Stomach (tissue), 9 donors: ENCODE measurements around the gene DDI2. TPM values are rescaled to one million over a fixed set of nuclear protein-coding genes. Genes with fewer than 3 reads are reported as not detected.

Experiments used
- DNase-seq, 2 donors: peaks; one replicate each; pipeline versions ENCODE4 v3.0.0 to v3.0.0-alpha.2; 2013 to 2019
- H3K27ac ChIP-seq, 5 donors: fragments of 200-600 bp in 4 of 5; sonication (generic) in 4 of 5; one replicate each; pipeline ENCODE4 v1.5.1; 2013 to 2019; ENCODE audit warnings: mild to moderate bottlenecking in 1 of 5, moderate library complexity in 1 of 5
- H3K27me3 ChIP-seq, 3 donors: fragments of 200-600 bp; sonication (generic); one replicate each; pipeline ENCODE4 v1.5.1; 2017 to 2019; ENCODE audit warnings: mixed run types in 1 of 3
- H3K36me3 ChIP-seq, 4 donors: fragments of 200-600 bp; sonication (generic); 1 replicate in 3 of 4; 2 replicates in 1 of 4; pipeline ENCODE4 v1.5.1; 2016 to 2019
- H3K4me1 ChIP-seq, 4 donors: fragments of 200-600 bp; sonication (generic); one replicate each; pipeline ENCODE4 v1.5.1; 2016 to 2019
- H3K4me3 ChIP-seq, 4 donors: fragments of 200-600 bp; sonication (generic) in 3 of 4; one replicate each; pipeline ENCODE4 v1.5.1; 2016 to 2019; ENCODE audit warnings: mild to moderate bottlenecking in 1 of 4
- H3K9me3 ChIP-seq, 4 donors: fragments of 200-600 bp; sonication (generic); one replicate each; pipeline ENCODE4 v1.5.1; 2016 to 2019
- CTCF ChIP-seq, 7 experiments: fragments of 450-650 bp in 4 of 7; fragments of 200-600 bp in 3 of 7; sonication (generic) in 3 of 7; IDR thresholded peaks; one replicate each; pipeline ENCODE4 v1.5.1; 2016 to 2019; ENCODE audit warnings: antibody characterized with exemption in 7 of 7, control low read depth in 2 of 7, mild to moderate bottlenecking in 1 of 7
- EP300 ChIP-seq: sonication (generic); formaldehyde crosslinking; IDR thresholded peaks from one replicate; pipeline ENCODE4 v1.6.1; 2017; ENCODE audit warnings: antibody characterized with exemption
- POLR2A ChIP-seq, 4 donors: fragments of 450-650 bp; IDR thresholded peaks; one replicate each; pipeline ENCODE4 v1.6.1; 2016; ENCODE audit warnings: antibody characterized with exemption in 4 of 4, control low read depth in 2 of 4, mild to moderate bottlenecking in 1 of 4, moderate library complexity in 1 of 4
- POLR2AphosphoS5 ChIP-seq, 3 donors: sonication (generic); formaldehyde crosslinking; IDR thresholded peaks; one replicate each; pipeline ENCODE4 v1.6.1; 2016; ENCODE audit warnings: antibody characterized with exemption in 3 of 3
- WGBS, 5 donors: extraction: QIAGEN DNeasy Blood & Tissue Kit in 3 of 5; methylation state at CpG; one replicate each; pipeline versions ENCODE4 v1.1.5 to v1.1.7; 2013 to 2018; 5-methylcytosine and 5-hydroxymethylcytosine counted together
- intact Hi-C: fragments of 100-400 bp; cut with DNase I; formaldehyde crosslinking; loops from one replicate; pipeline ENCODE4 v1.15.1; 2023; ENCODE audit warnings: low total_unique reads
- polyA plus RNA-seq, 3 donors: library from polyadenylated mRNA; stranded (reverse); fragments of 200-250 nt; gene quantifications; one replicate each; pipeline ENCODE4 v1.2.3, GENCODE V29; 2013
- total RNA-seq, 5 donors: library from RNA; depleted of rRNA; stranded (reverse); fragments of >200 nt; gene quantifications; one replicate each; pipeline versions ENCODE4 v1.1.0 to v1.2.3, GENCODE V29; 2014 to 2016
- donor health status: healthy with polysubstance abuse.
- donor health status: Bipolar disorder and iron deficiency.
- donor health status: healthy.

DDI2 gene
- total and polyA plus RNA-seq, 8 donors: 3.1 to 261 (median 16.6) TPM

GRCh38 chr1:15584489-15585363 lies 32.5 kb upstream of the DDI2 start, which contains the start of gene AGMAT:
Gene AGMAT, minus strand, starts transcription at chr1:15585051. Its CDS starts 84 bp downstream, at chr1:15584967.
- Histone ChIP-seq H3K27me3 (peaks cover 0 to 13% (median 0%) of the 10 kb centered on the region in 3 donors), H3K4me3 (peak within 1 kb of the TSS; percentile 44 to 68 (median 60)), H3K4me1 (peaks cover 7 to 16% (median 14%) of the 10 kb centered on the region in 4 donors), H3K27ac (peak within 1 kb of the TSS in 3 of 5 donors; percentile 10 to 61 (median 54)), H3K9me3 (no peaks in the 10 kb centered on the region), H3K36me3 (no peaks in the 10 kb centered on the region)
- WGBS, 5 donors: 2 to 3% (median 3%) methylated on average over 10 to 68 of the region's 68 CpGs
- TF ChIP-seq CTCF (IDR thresholded peaks at IDR 0.05) (peak in 1 of 7 experiments; percentile 26), POLR2AphosphoS5 (IDR thresholded peaks at IDR 0.05) (no peak), EP300 (no peak), POLR2A (IDR thresholded peaks at IDR 0.05) (no peak)
- intact Hi-C loops: no loop called here
- peak; percentile 43 to 77 for DNase-seq

GRCh38 chr1:15592285-15592684 lies 25.0 kb upstream of the DDI2 start:
- peaks cover 0 to 3% (median 0%) of the 10 kb centered on the region in 4 donors for H3K4me1 ChIP-seq
- TF ChIP-seq CTCF (IDR thresholded peaks at IDR 0.05) (no peak), EP300 (no peak), POLR2AphosphoS5 (IDR thresholded peaks at IDR 0.05) (no peak), POLR2A (IDR thresholded peaks at IDR 0.05) (no peak)
- no peak for DNase-seq
- no peaks in the 10 kb centered on the region for H3K27me3 ChIP-seq
- no peak overlapping the region for H3K27ac ChIP-seq
- WGBS, 5 donors: 78 to 91% (median 81%) methylated on average over 5 of the region's 5 CpGs
- no peaks in the 10 kb centered on the region for H3K9me3 ChIP-seq
- H3K36me3 ChIP-seq: no peaks in the 10 kb centered on the region
- intact Hi-C loops: no loop called here
- H3K4me3 ChIP-seq: no peak overlapping the region

- intact Hi-C loops: loop anchor here (5.0 kb wide), 1 partner anchor 146 kb away; the partner anchor contains the start of gene TMEM82
- Histone ChIP-seq H3K27me3 (no peaks in the 10 kb centered on the region), H3K27ac (no peak overlapping the region), H3K36me3 (no peaks in the 10 kb centered on the region), H3K9me3 (no peaks in the 10 kb centered on the region), H3K4me3 (no peak overlapping the region), H3K4me1 (peaks cover 0 to 5% (median under 1%) of the 10 kb centered on the region in 4 donors)
- TF ChIP-seq EP300 (no peak), POLR2AphosphoS5 (IDR thresholded peaks at IDR 0.05) (no peak), POLR2A (IDR thresholded peaks at IDR 0.05) (no peak), CTCF (IDR thresholded peaks at IDR 0.05) (no peak)
- DNase-seq: no peak
- whole genome bisulfite sequencing, 5 donors: 76 to 88% (median 82%) methylated on average over 5 of the region's 5 CpGs
These were observed 21.2 kb upstream of the DDI2 start for GRCh38 chr1:15595809-15596617.

- intact Hi-C loops: loop anchor here (5.0 kb wide), 1 partner anchor 144 kb away; the partner anchor contains the start of gene TMEM82
- Histone ChIP-seq H3K4me1 (peaks cover 7 to 27% (median 15%) of the 10 kb centered on the region in 4 donors), H3K4me3 (no peak overlapping the region), H3K9me3 (no peaks in the 10 kb centered on the region), H3K27ac (no peak overlapping the region), H3K36me3 (no peaks in the 10 kb centered on the region), H3K27me3 (no peaks in the 10 kb centered on the region)
- 53 to 72% (median 60%) methylated on average over 2 of the region's 2 CpGs for WGBS, 5 donors
- DNase-seq: no peak
- TF ChIP-seq POLR2AphosphoS5 (IDR thresholded peaks at IDR 0.05) (no peak), CTCF (IDR thresholded peaks at IDR 0.05) (no peak), EP300 (no peak), POLR2A (IDR thresholded peaks at IDR 0.05) (no peak)
These were observed 18.8 kb upstream of the DDI2 start for GRCh38 chr1:15598436-15598835.
